ENCODE data around the gene LRRC74B.
"Not testable (repeated sequence)": the region's sequence is repeated elsewhere in the genome, so short reads cannot be mapped to it uniquely, and the experiment has no call there.

- TF ChIP-seq CTCF, POLR2A (IDR thresholded peaks at IDR 0.05): not testable (repeated sequence)
These were observed 42.2 kb downstream of the LRRC74B start for GRCh38 chr22:21087926-21088325.
